GM12801 (cell line): Measurements from ENCODE around the gene C20orf204.

Experiments used
- CTCF ChIP-seq: IDR thresholded peaks from one replicate; pipeline ENCODE4 v1.5.1; 2011; ENCODE audit warnings: control low read depth; ENCODE audit not compliant: insufficient read length; ENCODE audit errors: extremely low read depth

C20orf204 gene

DNA sequence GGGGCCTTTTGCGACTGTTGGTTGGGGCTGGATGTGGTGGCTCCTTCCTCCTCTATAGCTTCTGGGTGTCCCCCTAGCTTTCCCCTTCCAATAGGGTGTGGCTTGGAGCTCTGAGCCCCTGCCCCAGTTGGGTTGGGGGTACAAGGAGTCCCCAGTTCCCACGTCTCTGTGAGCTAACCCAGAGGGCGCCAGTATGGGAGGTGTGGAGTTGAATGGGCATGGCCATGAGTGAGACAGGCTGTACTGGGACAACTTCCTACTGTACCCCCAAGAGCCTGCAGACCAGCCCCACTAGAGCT lies 1.2 kb downstream of the C20orf204 start:
- no peak for TF ChIP-seq CTCF

DNA sequence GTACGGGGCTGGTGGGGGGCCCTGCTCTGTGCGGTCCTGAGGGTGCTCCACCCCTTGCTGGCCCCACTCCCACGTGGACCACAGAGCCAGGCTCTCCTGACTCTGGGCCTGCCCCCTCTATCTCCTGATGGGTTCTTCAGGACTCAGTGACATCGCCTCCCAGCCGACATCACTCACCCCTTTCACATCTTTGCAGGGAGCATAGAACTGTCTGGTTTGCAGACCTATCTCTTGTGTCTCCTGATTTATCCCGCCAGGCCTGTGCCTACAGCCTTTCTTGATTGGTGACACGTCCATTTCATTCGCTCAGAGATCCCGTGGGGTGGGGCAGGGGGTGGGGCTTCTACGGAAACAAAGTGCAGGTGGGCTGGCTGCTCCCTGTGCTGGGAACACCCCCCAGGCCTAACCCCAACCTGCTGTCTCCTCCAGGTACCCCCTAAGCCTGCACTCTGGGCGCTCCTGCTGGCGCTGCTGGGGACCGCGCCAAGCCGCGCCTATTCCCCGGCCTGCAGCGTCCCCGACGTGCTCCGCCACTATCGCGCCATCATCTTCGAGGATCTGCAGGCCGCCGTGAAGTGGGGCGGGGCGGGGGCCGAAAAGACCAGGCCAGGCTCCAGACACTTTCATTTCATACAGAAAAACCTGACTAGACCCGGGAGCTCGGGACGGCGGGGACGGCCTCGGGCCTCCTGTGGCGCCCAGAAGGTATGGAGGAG lies 1.7 kb downstream of the C20orf204 start:
- TF ChIP-seq CTCF: no peak

DNA sequence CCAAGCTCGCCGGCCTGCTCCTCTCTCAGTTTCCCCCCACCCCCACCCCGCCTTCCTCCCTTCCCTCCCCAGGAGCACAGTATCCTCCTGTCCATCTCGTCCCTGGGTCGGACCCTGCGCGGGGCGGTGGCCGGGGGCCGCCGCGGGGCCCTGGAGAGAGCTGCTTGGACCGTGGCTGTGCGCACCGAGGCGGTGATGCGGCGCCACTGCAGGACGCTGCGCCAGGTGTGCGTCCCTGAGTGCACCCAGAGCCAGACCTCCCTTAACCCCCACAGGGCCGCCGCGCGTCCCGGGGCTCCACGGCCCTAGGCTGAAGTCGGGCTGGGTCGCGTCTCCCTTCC lies 2.2 kb downstream of the C20orf204 start:
- no peak for TF ChIP-seq CTCF

DNA sequence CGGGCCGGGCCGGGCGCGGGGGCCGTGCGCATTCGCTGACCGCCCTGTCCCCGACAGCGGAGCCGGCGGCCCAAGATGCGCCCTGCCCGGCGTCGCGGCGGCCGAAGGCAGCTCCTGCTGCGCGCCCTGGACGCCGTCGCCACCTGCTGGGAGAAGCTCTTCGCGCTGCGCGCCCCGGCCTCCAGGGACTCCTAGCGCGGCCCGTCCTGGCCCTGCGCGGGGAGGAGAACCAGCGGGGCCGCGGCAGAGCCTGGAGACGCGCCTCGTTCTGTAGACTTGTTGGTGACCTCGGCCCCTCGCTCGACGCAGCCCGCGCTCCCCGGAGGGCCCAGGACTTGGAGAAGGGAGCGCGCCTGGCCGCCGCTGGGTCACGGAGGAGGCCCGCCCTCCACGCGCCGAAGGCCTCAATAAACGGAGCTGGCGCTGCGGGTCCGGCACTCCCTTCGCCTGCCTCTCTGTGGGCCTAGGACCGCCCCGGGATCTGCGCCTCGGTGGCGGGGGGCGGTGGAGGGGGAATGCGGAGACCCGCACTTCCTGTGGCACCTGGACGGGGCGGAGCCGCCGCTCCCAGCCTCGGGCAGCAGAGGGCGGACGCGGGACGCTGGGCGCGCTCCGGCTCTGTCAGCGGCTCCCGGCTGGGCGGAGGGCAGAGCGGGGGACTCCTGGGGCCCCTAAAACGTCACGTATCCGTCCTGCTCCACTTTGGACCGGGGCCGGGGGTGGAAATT lies 2.7 kb downstream of the C20orf204 start:
- no peak for TF ChIP-seq CTCF

DNA sequence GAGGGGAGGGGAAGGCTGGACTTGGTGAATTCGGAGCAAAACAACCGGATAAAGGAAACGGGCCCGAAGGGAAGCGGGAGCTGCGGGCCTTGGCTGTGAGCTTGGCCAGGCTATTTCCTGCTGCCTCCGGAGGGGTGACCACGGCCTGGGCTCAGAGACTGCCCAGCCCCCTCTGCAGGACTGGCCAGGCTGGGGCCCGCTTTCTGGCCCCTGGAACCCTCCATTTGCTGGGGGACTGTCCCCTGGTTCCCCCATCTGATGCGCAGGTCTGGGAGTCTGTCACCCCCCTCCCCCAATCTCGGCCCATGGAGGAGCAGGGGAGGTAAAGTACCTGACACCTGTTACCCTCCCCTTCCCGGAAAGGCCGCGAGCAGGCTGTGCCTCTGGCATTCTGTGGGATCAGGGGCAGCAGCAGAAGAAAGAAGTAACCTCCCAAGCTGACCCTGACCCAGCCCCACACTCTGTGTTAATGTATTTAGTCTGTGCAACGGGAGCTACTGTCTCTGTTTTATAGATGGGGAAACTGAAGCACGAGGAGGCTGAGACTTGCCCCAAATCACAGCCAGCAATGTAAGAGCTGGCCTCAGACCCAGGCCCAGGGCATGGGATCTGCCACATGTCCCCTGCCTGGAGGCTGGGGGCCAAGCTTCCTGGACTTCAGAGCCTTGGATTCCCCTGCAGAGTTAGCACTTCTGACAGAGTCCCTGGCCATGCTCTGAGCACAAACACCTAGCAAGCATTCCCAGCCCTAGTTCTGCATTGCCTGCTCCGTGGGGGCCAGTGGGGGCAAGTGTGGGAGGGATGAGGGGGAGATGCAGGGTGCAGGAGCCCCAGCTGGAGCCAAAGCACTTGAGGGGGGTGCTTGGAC lies 3.5 kb downstream of the C20orf204 start:
- TF ChIP-seq CTCF: no peak

- TF ChIP-seq CTCF: no peak
Observed at GRCh38 chr20:64040231-64041039, 4.5 kb downstream of the C20orf204 start.
